Retinal pigment epithelial cell (primary cell): ENCODE measurements around the gene WWOX.

Experiments
- DNase-seq: peaks from one replicate; pipeline ENCODE4 v3.0.0-alpha.2; 2010; ENCODE audit warnings: low read depth
- H3K4me3 ChIP-seq: 2 replicates; pipeline ENCODE4 v1.5.1; 2011; ENCODE audit warnings: mild to moderate bottlenecking, low read length, control low read depth, moderate library complexity
- TF ChIP-seq, protein P1 (sequence below): conservative IDR thresholded peaks from 2 replicates; pipeline ENCODE4 v1.5.1; 2011; ENCODE audit warnings: low read depth, low read length, control low read depth, inconsistent platforms

The WWOX gene

DNA sequence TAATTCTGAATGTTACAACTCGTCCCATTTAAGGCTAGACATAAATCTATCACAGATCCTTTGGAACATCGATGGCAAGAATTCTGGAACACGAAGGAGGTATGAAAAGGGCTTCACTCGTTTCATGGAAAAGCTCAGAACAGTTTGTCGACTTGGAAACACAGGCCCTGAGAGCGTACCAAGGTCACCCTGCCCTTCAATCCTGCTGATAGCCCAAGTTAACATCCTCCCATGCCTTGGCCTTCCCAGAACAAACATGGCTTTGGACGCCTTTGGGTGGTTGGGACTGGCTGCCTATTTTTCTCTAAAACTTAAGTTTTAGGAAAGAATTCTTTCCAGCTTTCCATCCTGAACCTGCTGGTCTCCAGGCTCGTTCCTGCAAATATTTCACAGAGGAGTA is 1105.0 kb downstream of the WWOX start:
- TF ChIP-seq, protein P1, sequence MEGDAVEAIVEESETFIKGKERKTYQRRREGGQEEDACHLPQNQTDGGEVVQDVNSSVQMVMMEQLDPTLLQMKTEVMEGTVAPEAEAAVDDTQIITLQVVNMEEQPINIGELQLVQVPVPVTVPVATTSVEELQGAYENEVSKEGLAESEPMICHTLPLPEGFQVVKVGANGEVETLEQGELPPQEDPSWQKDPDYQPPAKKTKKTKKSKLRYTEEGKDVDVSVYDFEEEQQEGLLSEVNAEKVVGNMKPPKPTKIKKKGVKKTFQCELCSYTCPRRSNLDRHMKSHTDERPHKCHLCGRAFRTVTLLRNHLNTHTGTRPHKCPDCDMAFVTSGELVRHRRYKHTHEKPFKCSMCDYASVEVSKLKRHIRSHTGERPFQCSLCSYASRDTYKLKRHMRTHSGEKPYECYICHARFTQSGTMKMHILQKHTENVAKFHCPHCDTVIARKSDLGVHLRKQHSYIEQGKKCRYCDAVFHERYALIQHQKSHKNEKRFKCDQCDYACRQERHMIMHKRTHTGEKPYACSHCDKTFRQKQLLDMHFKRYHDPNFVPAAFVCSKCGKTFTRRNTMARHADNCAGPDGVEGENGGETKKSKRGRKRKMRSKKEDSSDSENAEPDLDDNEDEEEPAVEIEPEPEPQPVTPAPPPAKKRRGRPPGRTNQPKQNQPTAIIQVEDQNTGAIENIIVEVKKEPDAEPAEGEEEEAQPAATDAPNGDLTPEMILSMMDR, result no peak
- H3K4me3 ChIP-seq, result no peak overlapping the region
- DNase-seq, result no peak

DNA sequence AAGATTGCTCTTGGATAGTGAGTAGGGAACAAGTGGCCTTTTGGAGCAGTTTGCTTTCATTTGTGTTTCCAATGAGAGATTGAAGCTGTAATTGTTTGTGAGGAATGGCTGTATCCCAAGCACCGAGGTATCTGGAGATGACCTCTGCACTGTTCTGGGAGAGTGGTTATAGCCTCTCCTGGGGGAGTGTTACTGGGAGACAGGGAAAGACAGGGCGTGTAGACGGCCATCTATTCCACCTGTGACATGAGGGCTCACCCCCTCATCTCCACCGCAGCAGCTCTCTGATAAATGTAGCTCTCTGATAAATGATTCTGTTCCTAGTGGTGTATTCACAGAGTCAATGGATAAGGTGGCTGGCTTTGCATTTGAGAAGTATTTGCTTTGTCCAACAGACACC is 1107.4 kb downstream of the WWOX start:
- TF ChIP-seq, protein P1, result no peak
- no peak overlapping the region for H3K4me3 ChIP-seq
- DNase-seq, result no peak

DNA sequence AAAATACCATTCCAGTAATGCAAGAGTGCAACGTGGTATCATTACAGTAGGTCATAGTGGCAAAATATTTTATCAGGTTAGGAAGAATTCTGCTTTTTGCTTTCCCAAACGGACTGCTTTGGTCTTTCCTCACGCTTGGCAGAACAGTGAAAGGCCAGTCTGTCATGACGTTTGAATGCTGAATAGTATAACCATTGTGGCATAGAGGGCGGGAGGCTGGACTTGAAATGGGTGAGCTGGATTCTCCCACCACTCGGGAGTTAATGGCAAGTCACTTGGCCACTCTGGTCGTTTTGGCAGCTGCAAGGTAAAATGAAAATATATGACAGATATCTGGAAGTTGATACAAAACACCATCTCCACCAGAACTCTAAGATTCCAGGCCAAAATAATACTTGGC is 1109.9 kb downstream of the WWOX start:
- TF ChIP-seq, protein P1, result no peak
- H3K4me3 ChIP-seq, result no peak overlapping the region
- DNase-seq, result no peak

DNA sequence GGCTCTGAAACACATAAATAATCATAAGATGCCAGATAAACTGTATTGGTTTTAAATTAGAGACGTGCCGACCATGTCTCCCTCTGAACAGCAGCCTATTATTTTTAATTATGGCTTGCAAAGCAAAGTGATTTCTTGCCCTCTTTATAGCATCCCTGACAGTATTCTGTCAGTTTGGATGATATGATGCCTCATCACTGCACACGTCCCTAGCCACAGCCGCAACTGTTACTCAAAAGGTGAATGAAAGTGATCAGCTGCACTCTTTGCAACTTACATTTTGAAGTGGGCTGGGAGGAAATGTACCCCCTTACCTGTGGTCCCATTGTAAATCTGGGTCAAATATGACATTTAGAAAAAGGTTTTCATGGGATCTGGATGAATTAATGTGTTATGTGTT is 1111.2 kb downstream of the WWOX start:
- no peak for DNase-seq
- TF ChIP-seq, protein P1, result no peak
- no peak overlapping the region for H3K4me3 ChIP-seq

DNA sequence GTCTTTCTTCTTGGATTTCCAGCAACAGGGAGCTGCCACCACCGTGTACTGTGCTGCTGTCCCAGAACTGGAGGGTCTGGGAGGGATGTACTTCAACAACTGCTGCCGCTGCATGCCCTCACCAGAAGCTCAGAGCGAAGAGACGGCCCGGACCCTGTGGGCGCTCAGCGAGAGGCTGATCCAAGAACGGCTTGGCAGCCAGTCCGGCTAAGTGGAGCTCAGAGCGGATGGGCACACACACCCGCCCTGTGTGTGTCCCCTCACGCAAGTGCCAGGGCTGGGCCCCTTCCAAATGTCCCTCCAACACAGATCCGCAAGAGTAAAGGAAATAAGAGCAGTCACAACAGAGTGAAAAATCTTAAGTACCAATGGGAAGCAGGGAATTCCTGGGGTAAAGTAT is 1112.1 kb downstream of the WWOX start:
- no peak overlapping the region for H3K4me3 ChIP-seq
- no peak for DNase-seq
- TF ChIP-seq, protein P1, result no peak

DNA sequence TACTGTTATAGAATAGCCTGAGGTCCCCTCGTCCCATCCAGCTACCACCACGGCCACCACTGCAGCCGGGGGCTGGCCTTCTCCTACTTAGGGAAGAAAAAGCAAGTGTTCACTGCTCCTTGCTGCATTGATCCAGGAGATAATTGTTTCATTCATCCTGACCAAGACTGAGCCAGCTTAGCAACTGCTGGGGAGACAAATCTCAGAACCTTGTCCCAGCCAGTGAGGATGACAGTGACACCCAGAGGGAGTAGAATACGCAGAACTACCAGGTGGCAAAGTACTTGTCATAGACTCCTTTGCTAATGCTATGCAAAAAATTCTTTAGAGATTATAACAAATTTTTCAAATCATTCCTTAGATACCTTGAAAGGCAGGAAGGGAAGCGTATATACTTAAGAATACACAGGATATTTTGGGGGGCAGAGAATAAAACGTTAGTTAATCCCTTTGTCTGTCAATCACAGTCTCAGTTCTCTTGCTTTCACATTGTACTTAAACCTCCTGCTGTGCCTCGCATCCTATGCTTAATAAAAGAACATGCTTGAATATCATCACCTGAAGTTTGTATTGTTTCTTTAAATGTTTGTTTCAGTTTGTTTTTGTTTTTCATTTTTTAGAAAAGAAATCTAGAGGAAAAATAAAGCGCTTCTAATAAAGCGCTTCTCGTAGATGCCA is 1112.8 kb downstream of the WWOX start:
- no peak for DNase-seq
- no peak overlapping the region for H3K4me3 ChIP-seq
- TF ChIP-seq, protein P1, result no peak

DNA sequence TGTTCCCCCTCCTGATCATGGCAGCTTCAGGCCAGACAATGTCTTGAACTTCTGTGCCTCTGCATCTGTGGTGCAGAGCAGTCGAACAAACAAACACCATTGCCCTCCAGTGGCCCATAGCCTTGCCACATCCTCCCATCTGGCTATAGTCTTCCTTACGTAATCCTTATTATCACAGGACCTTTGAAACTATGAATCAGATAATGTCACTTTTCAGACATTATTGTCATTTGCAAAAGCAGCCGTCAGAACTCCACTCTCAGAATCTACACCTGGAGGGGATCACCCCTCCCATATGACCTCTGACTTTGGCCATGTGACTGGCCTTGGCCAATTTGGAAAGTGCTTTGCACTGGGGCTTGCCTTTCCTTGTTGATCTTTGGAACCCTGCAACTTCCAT is 1113.8 kb downstream of the WWOX start:
- DNase-seq, result no peak
- TF ChIP-seq, protein P1, result peak; percentile 17
- no peak overlapping the region for H3K4me3 ChIP-seq
